Stimulated activated effector memory CD8-positive, alpha-beta T cell treated with anti-CD3 and anti-CD28 coated beads, Interleukin-12 subunit alpha, Interleukin-12 subunit beta, amount 100 ng/mL, for 72 hours (primary cell): ENCODE data around the gene VSIG8.
"Not testable (repeated sequence)": the region's sequence is repeated elsewhere in the genome, so short reads cannot be mapped to it uniquely, and the experiment has no call there.

Source experiments
- ATAC-seq: fragments of 150-1000 bp; cut with Tn5 transposase; 2 replicates; pipeline ENCODE4 v1.10.0; 2021
- DNase-seq, 2 donors: peaks; one replicate each; pipeline ENCODE4 v3.0.0; 2021 to 2022; ENCODE audit warnings: low spot score in 2 of 2
- H3K27ac Mint-ChIP-seq: one replicate; pipeline ENCODE4 v1.8.0; 2022; ENCODE audit warnings: mild to moderate bottlenecking, mixed read lengths
- H3K36me3 Mint-ChIP-seq: one replicate; pipeline ENCODE4 v1.8.0; 2022; ENCODE audit warnings: mild to moderate bottlenecking, mixed read lengths
- H3K4me1 Mint-ChIP-seq: one replicate; pipeline ENCODE4 v1.8.0; 2022; ENCODE audit warnings: mixed read lengths
- H3K4me3 Mint-ChIP-seq: one replicate; pipeline ENCODE4 v1.8.0; 2022; ENCODE audit warnings: mild to moderate bottlenecking, mixed read lengths
- H3K9me3 Mint-ChIP-seq: one replicate; pipeline ENCODE4 v1.8.0; 2022; ENCODE audit warnings: mixed read lengths

Gene VSIG8

GRCh38 chr1:159862557-159862956, at the start of gene VSIG8:
Gene VSIG8, minus strand, starts transcription at chr1:159862657. Its CDS starts 136 bp downstream, at chr1:159862521.
- Mint-ChIP-seq H3K4me3 (no peak within 1 kb of the TSS), H3K36me3 (no peaks in the 10 kb centered on the region), H3K9me3 (no peaks in the 10 kb centered on the region), H3K27ac (peak within 1 kb of the TSS; percentile 8), H3K4me1 (peaks cover 17% of the 10 kb centered on the region)
- no peak for ATAC-seq
- no peak for DNase-seq

- H3K27ac Mint-ChIP-seq, result peak overlapping the region; percentile 97
- H3K9me3 Mint-ChIP-seq, result no peaks in the 10 kb centered on the region
- peak overlapping the region; percentile 63 for H3K4me3 Mint-ChIP-seq
- peaks cover 58% of the 10 kb centered on the region for H3K4me1 Mint-ChIP-seq
- peak in 1 of 2 donors; percentile 52 for DNase-seq
- ATAC-seq, result peak; percentile 57
- H3K36me3 Mint-ChIP-seq, result peaks cover 39% of the 10 kb centered on the region
Measured at GRCh38 chr1:159911326-159912070, 49.0 kb upstream of the VSIG8 start.

GRCh38 chr1:159908031-159908940, 45.8 kb upstream of the VSIG8 start:
- Mint-ChIP-seq H3K4me3 (no peak overlapping the region), H3K4me1 (peaks cover 44% of the 10 kb centered on the region), H3K36me3 (peaks cover 14% of the 10 kb centered on the region), H3K9me3 (no peaks in the 10 kb centered on the region), H3K27ac (peak overlapping the region; percentile 56)
- ATAC-seq (no peak), DNase-seq (no peak)

DNA sequence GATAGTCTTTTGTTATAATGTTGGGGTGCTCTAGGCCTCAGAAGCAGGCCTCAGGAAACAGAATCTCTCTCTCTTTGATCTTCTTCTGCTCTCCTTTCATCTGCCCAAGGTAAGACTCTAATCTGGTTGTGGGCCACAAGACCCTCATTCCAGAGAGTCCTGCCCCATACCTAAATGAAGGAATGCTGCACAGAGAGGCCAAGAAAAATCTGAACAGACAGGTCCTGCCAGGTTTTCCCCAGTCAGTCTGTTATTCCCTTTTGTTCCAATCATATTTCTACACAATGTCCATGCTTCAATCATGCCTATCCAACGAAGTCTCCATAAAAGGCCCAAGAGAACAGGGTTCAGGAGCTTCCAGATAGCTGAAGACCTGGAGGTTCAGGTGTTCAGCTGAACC, 44.5 kb upstream of the VSIG8 start:
- peaks cover 31% of the 10 kb centered on the region for H3K4me1 Mint-ChIP-seq
- H3K27ac Mint-ChIP-seq, result peak overlapping the region; percentile 36
- no peak for ATAC-seq
- no peaks in the 10 kb centered on the region for H3K9me3 Mint-ChIP-seq
- no peak for DNase-seq
- H3K36me3 Mint-ChIP-seq, result peaks cover 14% of the 10 kb centered on the region
- H3K4me3 Mint-ChIP-seq, result no peak overlapping the region

GRCh38 chr1:159904036-159904435, 41.6 kb upstream of the VSIG8 start:
- DNase-seq, H3K4me1 Mint-ChIP-seq, ATAC-seq, H3K27ac Mint-ChIP-seq, H3K9me3 Mint-ChIP-seq, H3K4me3 Mint-ChIP-seq, H3K36me3 Mint-ChIP-seq: not testable (repeated sequence)

GRCh38 chr1:159902541-159902940, 40.1 kb upstream of the VSIG8 start:
- no peak overlapping the region for H3K27ac Mint-ChIP-seq
- H3K9me3 Mint-ChIP-seq, result no peaks in the 10 kb centered on the region
- no peaks in the 10 kb centered on the region for H3K36me3 Mint-ChIP-seq
- no peaks in the 10 kb centered on the region for H3K4me1 Mint-ChIP-seq
- no peak overlapping the region for H3K4me3 Mint-ChIP-seq
- DNase-seq (no peak), ATAC-seq (no peak)

GRCh38 chr1:159900755-159901360, 38.4 kb upstream of the VSIG8 start:
- ATAC-seq (no peak), DNase-seq (no peak)
- Mint-ChIP-seq H3K9me3 (no peaks in the 10 kb centered on the region), H3K4me1 (peaks cover 5% of the 10 kb centered on the region), H3K4me3 (no peak overlapping the region), H3K36me3 (no peaks in the 10 kb centered on the region), H3K27ac (no peak overlapping the region)

DNA sequence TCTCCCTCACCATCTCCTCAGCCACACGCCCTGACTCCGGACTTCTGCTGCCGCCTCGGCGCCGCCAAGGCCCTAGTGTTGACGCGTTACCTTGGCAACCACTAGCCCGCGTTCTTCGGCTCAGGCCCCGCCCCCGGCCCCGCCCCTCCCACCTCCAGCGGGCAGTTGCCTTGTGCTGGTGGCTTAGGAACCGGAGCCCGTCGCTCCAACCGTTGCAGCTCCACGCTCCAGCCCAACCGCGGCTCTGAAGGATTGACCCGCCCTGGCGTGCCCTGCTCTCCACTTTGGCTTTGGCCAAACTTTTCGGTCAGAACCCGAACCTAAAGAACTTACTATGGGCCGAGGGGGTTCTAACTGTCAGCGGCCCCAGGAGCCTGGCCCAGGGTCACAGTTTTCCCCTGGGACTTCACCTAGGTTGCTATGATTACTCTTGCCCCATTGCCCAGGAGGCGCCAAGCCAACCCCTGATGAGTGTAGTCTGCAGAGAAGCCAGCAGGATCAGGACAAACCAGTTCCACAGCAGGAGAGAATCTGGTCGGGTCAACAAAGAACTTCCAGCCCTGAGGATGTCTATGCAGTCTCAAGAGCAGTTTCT, 37.7 kb upstream of the VSIG8 start, which contains the start of gene CFAP45:
Gene CFAP45 (minus strand): TSS at position 80 of the 595 bp plus-strand sequence. CDS start 67 bp downstream, at position 13.
- H3K27ac Mint-ChIP-seq, result peak within 1 kb of the TSS; percentile 53
- no peaks in the 10 kb centered on the region for H3K9me3 Mint-ChIP-seq
- H3K36me3 Mint-ChIP-seq, result no peaks in the 10 kb centered on the region
- ATAC-seq (peak; percentile 51), DNase-seq (no peak)
- no peak within 1 kb of the TSS for H3K4me3 Mint-ChIP-seq
- peaks cover 5% of the 10 kb centered on the region for H3K4me1 Mint-ChIP-seq

- not testable (repeated sequence) for H3K9me3 Mint-ChIP-seq, ATAC-seq, H3K36me3 Mint-ChIP-seq, DNase-seq, H3K4me3 Mint-ChIP-seq, H3K4me1 Mint-ChIP-seq
- H3K27ac Mint-ChIP-seq, result peak overlapping the region; percentile 53
Measured at GRCh38 chr1:159899634-159900033, 37.2 kb upstream of the VSIG8 start.

GRCh38 chr1:159898527-159898926, 36.1 kb upstream of the VSIG8 start:
- ATAC-seq, result no peak
- no peaks in the 10 kb centered on the region for H3K36me3 Mint-ChIP-seq
- no peak overlapping the region for H3K27ac Mint-ChIP-seq

DNA sequence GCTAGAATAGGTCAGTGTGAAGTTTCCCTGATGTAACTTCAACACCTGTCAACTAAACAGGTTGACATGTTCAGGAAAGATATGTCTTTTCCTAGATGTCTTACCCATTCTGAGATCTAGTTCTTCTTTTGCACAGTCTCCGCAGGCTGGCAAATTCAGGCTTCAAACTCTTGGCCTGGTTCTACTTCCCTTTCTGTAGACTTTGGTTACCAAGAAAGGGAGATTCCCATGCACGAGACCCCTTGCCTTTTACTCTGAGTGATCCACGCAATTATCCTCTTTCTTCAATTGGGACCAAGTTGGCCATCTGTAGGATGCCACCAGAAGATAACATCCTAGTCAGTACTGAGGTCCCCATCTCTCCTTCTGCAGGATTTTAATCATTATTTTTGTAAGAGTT, 35.5 kb upstream of the VSIG8 start:
- ATAC-seq, result no peak
- Mint-ChIP-seq H3K36me3 (no peaks in the 10 kb centered on the region), H3K9me3 (no peaks in the 10 kb centered on the region), H3K4me1 (peaks cover 5% of the 10 kb centered on the region), H3K4me3 (no peak overlapping the region), H3K27ac (no peak overlapping the region)
- no peak for DNase-seq

More at GRCh38 chr1:159898527-159898926, 36.1 kb upstream of the VSIG8 start:
- H3K4me3 Mint-ChIP-seq, result no peak overlapping the region
- H3K9me3 Mint-ChIP-seq, result no peaks in the 10 kb centered on the region
- peaks cover 5% of the 10 kb centered on the region for H3K4me1 Mint-ChIP-seq
- DNase-seq, result no peak

- H3K4me3 Mint-ChIP-seq, result no peak overlapping the region
- H3K4me1 Mint-ChIP-seq, result peaks cover 7% of the 10 kb centered on the region
- ATAC-seq (no peak), DNase-seq (no peak)
- peaks cover under 1% of the 10 kb centered on the region for H3K36me3 Mint-ChIP-seq
- H3K9me3 Mint-ChIP-seq, result no peaks in the 10 kb centered on the region
- H3K27ac Mint-ChIP-seq, result no peak overlapping the region
Measured at GRCh38 chr1:159896546-159896930, 34.1 kb upstream of the VSIG8 start.

DNA sequence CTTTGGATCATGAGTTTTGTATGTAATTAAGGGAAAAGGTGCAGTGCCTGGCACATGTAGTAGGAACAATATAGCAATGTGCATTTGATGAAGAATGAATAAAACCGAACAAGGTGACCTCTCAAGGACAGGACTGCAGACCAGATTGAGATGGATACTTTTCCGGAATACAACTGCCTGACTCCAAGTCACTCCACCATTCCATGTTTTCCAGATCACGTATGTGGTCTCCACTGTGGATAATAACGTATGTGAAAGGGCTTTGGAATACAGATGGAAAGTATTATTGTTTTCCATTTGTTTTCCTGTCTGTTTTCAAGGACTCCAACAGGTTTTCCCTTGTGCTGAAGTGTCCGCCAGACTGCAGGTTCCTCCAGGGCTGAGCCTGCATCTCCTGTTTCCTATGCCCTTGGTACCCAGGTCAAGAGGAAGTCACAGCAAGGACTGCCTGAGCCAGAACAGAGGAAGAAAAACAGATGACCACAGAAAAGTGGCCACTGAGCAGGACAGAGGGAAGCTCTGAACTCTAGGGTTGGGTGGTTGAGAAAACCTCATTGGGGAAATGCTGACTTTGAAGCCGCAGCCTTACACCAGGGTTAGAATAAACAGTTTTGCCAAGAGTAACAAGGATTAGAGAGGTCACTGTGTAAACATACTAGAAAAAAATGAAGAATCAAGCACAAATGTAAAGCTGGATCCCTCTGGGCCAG, 33.5 kb upstream of the VSIG8 start:
- Mint-ChIP-seq H3K27ac (no peak overlapping the region), H3K36me3 (peaks cover 4% of the 10 kb centered on the region), H3K9me3 (no peaks in the 10 kb centered on the region), H3K4me3 (no peak overlapping the region), H3K4me1 (peaks cover 11% of the 10 kb centered on the region)
- ATAC-seq (no peak), DNase-seq (no peak)

DNA sequence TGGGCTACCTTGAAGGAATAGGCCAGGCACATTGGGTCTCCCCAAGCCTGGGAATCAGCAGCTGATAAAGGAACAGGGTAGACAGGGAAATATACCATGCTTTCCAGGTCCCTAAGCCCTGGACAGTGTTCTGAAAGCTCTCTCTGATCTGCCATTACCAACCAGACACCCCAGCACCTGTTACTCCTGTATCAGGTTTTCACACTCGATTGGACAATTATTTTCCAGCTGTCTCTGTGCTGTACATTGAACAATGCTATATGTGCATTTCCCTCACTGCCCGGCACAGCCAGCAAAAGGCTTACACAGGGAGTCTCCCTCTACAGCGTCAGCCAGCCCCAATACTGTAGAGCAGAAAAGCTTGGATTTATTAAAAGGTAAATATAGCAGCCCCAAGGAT, 32.8 kb upstream of the VSIG8 start:
- DNase-seq (no peak), ATAC-seq (no peak)
- Mint-ChIP-seq H3K4me1 (peaks cover 13% of the 10 kb centered on the region), H3K27ac (no peak overlapping the region), H3K4me3 (no peak overlapping the region), H3K9me3 (no peaks in the 10 kb centered on the region), H3K36me3 (peaks cover 4% of the 10 kb centered on the region)
